Measurements from ENCODE around the gene DUSP15. TPM values are rescaled to one million over a fixed set of nuclear protein-coding genes. Genes with fewer than 3 reads are reported as not detected.

The DUSP15 gene
- total RNA-seq, 1 experiment from 2014 or later = not detected

DNA sequence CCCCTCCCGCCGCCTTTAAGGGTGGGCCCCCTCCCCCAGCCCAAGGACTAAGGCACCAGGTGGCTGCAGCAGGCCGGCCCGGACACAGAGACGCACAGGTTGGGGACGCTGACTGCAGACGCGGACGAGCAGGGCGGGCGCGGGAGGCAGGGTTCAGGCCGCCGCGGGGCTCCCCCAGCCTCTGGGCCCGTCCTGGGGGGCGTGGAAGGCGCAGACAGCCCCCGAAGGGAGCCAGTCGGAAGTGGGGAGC, 9.3 kb downstream of the DUSP15 start:
- Histone ChIP-seq H3K36me3 (ENCODE audit: low read depth) (no peaks in the 10 kb centered on the region), H3K9me3 (ENCODE audit: insufficient read depth, low read depth) (no peaks in the 10 kb centered on the region), H3K4me2 (peak overlapping the region; percentile 61), H3K79me2 (ENCODE audit: low read depth) (no peaks in the 10 kb centered on the region), H3K27me3 (ENCODE audit: insufficient read depth, low read depth) (peaks cover 92% of the 10 kb centered on the region), H2AFZ (no peak overlapping the region), H4K20me1 (ENCODE audit: insufficient read depth) (no peaks in the 10 kb centered on the region), H3K4me3 (peak overlapping the region; percentile 43), H3K9me2 (ENCODE audit: insufficient read depth) (no peaks in the 10 kb centered on the region), H3K4me1 (replicated peaks; ENCODE audit: insufficient read depth) (no peaks in the 10 kb centered on the region), H3K27ac (no peak overlapping the region), H3F3A (ENCODE audit: insufficient read depth, low read depth) (no peaks in the 10 kb centered on the region)
- intact Hi-C loops (cut with micrococcal nuclease; ENCODE audit: unreplicated experiment) = loop anchor here (1.0 kb wide), 1 partner anchor 9 kb away; the partner anchor contains the start of genes DUSP15 and TTLL9
- CTCF ChIA-PET = no interaction called here
- BruUV-seq (replicated peaks) = no TSS peak
- TF ChIP-seq EZH2 (IDR thresholded peaks at IDR 0.05; ENCODE audit: low read depth) = no peak
- TF ChIP-seq, protein P1, sequence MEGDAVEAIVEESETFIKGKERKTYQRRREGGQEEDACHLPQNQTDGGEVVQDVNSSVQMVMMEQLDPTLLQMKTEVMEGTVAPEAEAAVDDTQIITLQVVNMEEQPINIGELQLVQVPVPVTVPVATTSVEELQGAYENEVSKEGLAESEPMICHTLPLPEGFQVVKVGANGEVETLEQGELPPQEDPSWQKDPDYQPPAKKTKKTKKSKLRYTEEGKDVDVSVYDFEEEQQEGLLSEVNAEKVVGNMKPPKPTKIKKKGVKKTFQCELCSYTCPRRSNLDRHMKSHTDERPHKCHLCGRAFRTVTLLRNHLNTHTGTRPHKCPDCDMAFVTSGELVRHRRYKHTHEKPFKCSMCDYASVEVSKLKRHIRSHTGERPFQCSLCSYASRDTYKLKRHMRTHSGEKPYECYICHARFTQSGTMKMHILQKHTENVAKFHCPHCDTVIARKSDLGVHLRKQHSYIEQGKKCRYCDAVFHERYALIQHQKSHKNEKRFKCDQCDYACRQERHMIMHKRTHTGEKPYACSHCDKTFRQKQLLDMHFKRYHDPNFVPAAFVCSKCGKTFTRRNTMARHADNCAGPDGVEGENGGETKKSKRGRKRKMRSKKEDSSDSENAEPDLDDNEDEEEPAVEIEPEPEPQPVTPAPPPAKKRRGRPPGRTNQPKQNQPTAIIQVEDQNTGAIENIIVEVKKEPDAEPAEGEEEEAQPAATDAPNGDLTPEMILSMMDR (conservative IDR thresholded peaks at IDR 0.05) = no peak
- no peak for DNase-seq
- POLR2A ChIA-PET (ENCODE audit: unreplicated experiment) = no interaction called here

DNA sequence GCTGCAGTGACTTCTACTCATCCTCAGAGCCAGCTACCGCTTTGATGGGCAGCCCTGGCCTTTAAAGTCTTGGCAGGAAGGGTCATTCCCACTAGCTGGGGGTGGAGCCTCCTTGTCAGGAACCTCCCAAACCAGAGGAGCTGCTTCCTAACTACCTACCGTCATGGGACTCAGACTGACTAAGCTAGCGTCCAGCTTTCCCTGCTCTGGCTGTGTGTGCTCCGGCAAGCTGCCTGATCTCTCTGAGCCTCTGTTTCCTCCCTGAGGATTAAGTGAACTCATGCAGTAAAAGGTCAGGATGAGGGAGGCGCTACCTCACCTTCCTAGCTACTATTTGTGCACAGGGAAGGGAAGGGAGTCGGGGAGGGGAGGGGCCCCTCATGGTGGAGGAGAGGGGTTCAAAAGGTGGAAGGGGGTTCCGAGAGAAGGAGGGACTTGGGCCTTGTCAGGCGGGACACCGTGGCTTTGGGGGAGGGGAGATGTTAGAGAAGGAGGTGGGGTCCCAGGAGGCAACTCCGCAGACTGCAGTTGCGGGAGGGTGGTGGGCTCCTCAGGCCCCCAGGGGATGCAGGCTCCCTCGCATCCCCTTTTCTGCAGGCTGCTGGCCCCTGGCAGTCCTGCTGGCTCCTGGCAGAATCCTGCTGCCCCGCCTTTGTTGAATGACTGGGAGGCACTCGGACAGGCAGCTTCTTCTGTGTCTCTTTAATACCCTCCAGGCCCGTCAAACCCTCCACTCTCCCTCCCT, 9.8 kb downstream of the DUSP15 start:
- Histone ChIP-seq H3K36me3 (ENCODE audit: low read depth) (no peaks in the 10 kb centered on the region), H3K27ac (no peak overlapping the region), H3K9me2 (ENCODE audit: insufficient read depth) (no peaks in the 10 kb centered on the region), H3K79me2 (ENCODE audit: low read depth) (no peaks in the 10 kb centered on the region), H3K4me2 (peak overlapping the region; percentile 61), H3K9me3 (ENCODE audit: insufficient read depth, low read depth) (no peaks in the 10 kb centered on the region), H3K4me3 (peak overlapping the region; percentile 43; the same call in 1 of the 2 replicates), H3F3A (ENCODE audit: insufficient read depth, low read depth) (no peaks in the 10 kb centered on the region), H3K27me3 (ENCODE audit: insufficient read depth, low read depth) (peaks cover 93% of the 10 kb centered on the region), H4K20me1 (ENCODE audit: insufficient read depth) (no peaks in the 10 kb centered on the region), H2AFZ (no peak overlapping the region), H3K4me1 (replicated peaks; ENCODE audit: insufficient read depth) (no peaks in the 10 kb centered on the region)
- BruUV-seq (replicated peaks) = no TSS peak
- TF ChIP-seq, protein P1 (conservative IDR thresholded peaks at IDR 0.05) = no peak
- no peak for TF ChIP-seq EZH2 (IDR thresholded peaks at IDR 0.05; ENCODE audit: low read depth)
- intact Hi-C loops (cut with micrococcal nuclease; ENCODE audit: unreplicated experiment) = loop anchor here (1.0 kb wide), 1 partner anchor 10 kb away; the partner anchor contains the start of genes DUSP15 and TTLL9
- ChIA-PET POLR2A (ENCODE audit: unreplicated experiment) (no interaction called here), CTCF (interaction anchor here (1.2 kb wide), 1 partner anchor 19 kb away, joined by 4 read pairs; no protein-coding TSS in a partner anchor)
- DNase-seq = peak; percentile 29 to 46

- no peaks in the 10 kb centered on the region for H3K4me1 ChIP-seq (replicated peaks; ENCODE audit: insufficient read depth)
- no peak for TF ChIP-seq EZH2 (IDR thresholded peaks at IDR 0.05; ENCODE audit: low read depth)
- TF ChIP-seq, protein P1 (conservative IDR thresholded peaks at IDR 0.05) = no peak
- intact Hi-C loops (cut with micrococcal nuclease; ENCODE audit: unreplicated experiment) = no loop called here
- CTCF ChIA-PET = interaction anchor here (1.2 kb wide), 1 partner anchor 20 kb away, joined by 4 read pairs; no protein-coding TSS in a partner anchor
- H3K79me2 ChIP-seq (ENCODE audit: low read depth) = no peaks in the 10 kb centered on the region
- DNase-seq = peak in 1 of 2 experiments; percentile 23
- no peaks in the 10 kb centered on the region for H3F3A ChIP-seq (ENCODE audit: insufficient read depth, low read depth)
- no peak overlapping the region for H3K4me3 ChIP-seq
- POLR2A ChIA-PET (ENCODE audit: unreplicated experiment) = no interaction called here
- BruUV-seq (replicated peaks) = no TSS peak
- H3K36me3 ChIP-seq (ENCODE audit: low read depth) = no peaks in the 10 kb centered on the region
- H2AFZ ChIP-seq = no peak overlapping the region
- H3K4me2 ChIP-seq = no peak overlapping the region
- peaks cover 92% of the 10 kb centered on the region for H3K27me3 ChIP-seq (ENCODE audit: insufficient read depth, low read depth)
- no peaks in the 10 kb centered on the region for H3K9me3 ChIP-seq (ENCODE audit: insufficient read depth, low read depth)
- no peaks in the 10 kb centered on the region for H4K20me1 ChIP-seq (ENCODE audit: insufficient read depth)
- H3K9me2 ChIP-seq (ENCODE audit: insufficient read depth) = no peaks in the 10 kb centered on the region
- H3K27ac ChIP-seq = no peak overlapping the region
These were observed 10.3 kb downstream of the DUSP15 start for GRCh38 chr20:31859998-31860380.

Data from PC-9 (cell line).